Measurements from ENCODE around the gene PTTG2.
"Not testable (repeated sequence)": the region's sequence is repeated elsewhere in the genome, so short reads cannot be mapped to it uniquely, and the experiment has no call there.

Gene PTTG2

GRCh38 chr4:37968747-37969146, 8.5 kb downstream of the PTTG2 start:
- Histone ChIP-seq H3K27ac (peak overlapping the region; percentile 63 to 69), H3K36me3 (no peaks in the 10 kb centered on the region), H3K27me3 (no peaks in the 10 kb centered on the region), H3K4me1 (peaks cover 0 to 82% (median 39%) of the 10 kb centered on the region in 4 donors), H3K4me3 (no peak overlapping the region), H3K9me3 (no peaks in the 10 kb centered on the region)
- intact Hi-C loops (cut with DNase I; ENCODE audit: low total_unique reads), result no loop called here
- no peak for DNase-seq
- TF ChIP-seq CTCF (IDR thresholded peaks at IDR 0.05), result no peak

GRCh38 chr4:37970702-37971101, 10.5 kb downstream of the PTTG2 start:
- Histone ChIP-seq H3K27me3 (no peaks in the 10 kb centered on the region), H3K27ac (peak overlapping the region; percentile 34 to 39), H3K4me3 (no peak overlapping the region), H3K9me3 (no peaks in the 10 kb centered on the region), H3K36me3 (no peaks in the 10 kb centered on the region), H3K4me1 (peaks cover 0 to 74% (median 38%) of the 10 kb centered on the region in 4 donors)
- intact Hi-C loops (cut with DNase I; ENCODE audit: low total_unique reads), result loop anchor here (10.0 kb wide), 1 partner anchor 146 kb away; the partner anchor contains the start of gene PGM2
- DNase-seq, result peak; percentile 79 to 88
- TF ChIP-seq CTCF (IDR thresholded peaks at IDR 0.05), result peak; percentile 30 to 34

- peak overlapping the region; percentile 34 to 39 for H3K27ac ChIP-seq
These were observed 11.0 kb downstream of the PTTG2 start for GRCh38 chr4:37971202-37971601.

GRCh38 chr4:37973441-37973840, 13.2 kb downstream of the PTTG2 start:
- no peak for DNase-seq
- peaks cover 0 to 60% (median 29%) of the 10 kb centered on the region in 4 donors for H3K4me1 ChIP-seq
- H3K9me3 ChIP-seq, result no peaks in the 10 kb centered on the region
- TF ChIP-seq CTCF (IDR thresholded peaks at IDR 0.05), result no peak
- H3K27ac ChIP-seq, result peak overlapping the region; percentile 69 to 78
- no peaks in the 10 kb centered on the region for H3K36me3 ChIP-seq
- no peak overlapping the region for H3K4me3 ChIP-seq
- intact Hi-C loops (cut with DNase I; ENCODE audit: low total_unique reads), result loop anchor here (10.0 kb wide), 1 partner anchor 149 kb away; the partner anchor contains the start of gene PGM2
- H3K27me3 ChIP-seq, result no peaks in the 10 kb centered on the region

More at GRCh38 chr4:37971202-37971601, 11.0 kb downstream of the PTTG2 start:
- Histone ChIP-seq H3K4me3 (no peak overlapping the region), H3K27me3 (no peaks in the 10 kb centered on the region), H3K36me3 (no peaks in the 10 kb centered on the region), H3K9me3 (no peaks in the 10 kb centered on the region), H3K4me1 (peaks cover 0 to 69% (median 33%) of the 10 kb centered on the region in 4 donors)
- TF ChIP-seq CTCF (IDR thresholded peaks at IDR 0.05), result no peak
- intact Hi-C loops (cut with DNase I; ENCODE audit: low total_unique reads), result loop anchor here (10.0 kb wide), 1 partner anchor 146 kb away; the partner anchor contains the start of gene PGM2
- no peak for DNase-seq

GRCh38 chr4:37975321-37975822, 15.2 kb downstream of the PTTG2 start:
- peak overlapping the region; percentile 69 to 78 for H3K27ac ChIP-seq
- intact Hi-C loops (cut with DNase I; ENCODE audit: low total_unique reads), result loop anchor here (10.0 kb wide), 1 partner anchor 151 kb away; the partner anchor contains the start of gene PGM2
- not testable (repeated sequence) for H3K4me3 ChIP-seq, H3K36me3 ChIP-seq, H3K27me3 ChIP-seq, DNase-seq, H3K9me3 ChIP-seq
- H3K4me1 ChIP-seq, result peaks cover 0 to 60% (median 21%) of the 10 kb centered on the region in 4 donors

GRCh38 chr4:37976507-37976906, 16.3 kb downstream of the PTTG2 start:
- intact Hi-C loops (cut with DNase I; ENCODE audit: low total_unique reads), result loop anchor here (10.0 kb wide), 1 partner anchor 152 kb away; the partner anchor contains the start of gene PGM2

More at GRCh38 chr4:37976507-37976906, 16.3 kb downstream of the PTTG2 start:
- no peak for DNase-seq
- H3K27ac ChIP-seq, result peak overlapping the region; percentile 93 to 97
- H3K9me3 ChIP-seq, result no peaks in the 10 kb centered on the region
- no peaks in the 10 kb centered on the region for H3K27me3 ChIP-seq
- no peaks in the 10 kb centered on the region for H3K36me3 ChIP-seq
- TF ChIP-seq CTCF (IDR thresholded peaks at IDR 0.05), result no peak
- peaks cover 0 to 62% (median 20%) of the 10 kb centered on the region in 4 donors for H3K4me1 ChIP-seq
- H3K4me3 ChIP-seq, result peak overlapping the region; percentile 82 to 95
